ENCODE results near the gene LSAMP.

LSAMP gene

GRCh38 chr3:115975796-115976195 lies 469.5 kb downstream of the LSAMP start:
- no peak for DNase-seq (ENCODE audit: low read depth in 3 of 3, low spot score in 1 of 3)

DNA sequence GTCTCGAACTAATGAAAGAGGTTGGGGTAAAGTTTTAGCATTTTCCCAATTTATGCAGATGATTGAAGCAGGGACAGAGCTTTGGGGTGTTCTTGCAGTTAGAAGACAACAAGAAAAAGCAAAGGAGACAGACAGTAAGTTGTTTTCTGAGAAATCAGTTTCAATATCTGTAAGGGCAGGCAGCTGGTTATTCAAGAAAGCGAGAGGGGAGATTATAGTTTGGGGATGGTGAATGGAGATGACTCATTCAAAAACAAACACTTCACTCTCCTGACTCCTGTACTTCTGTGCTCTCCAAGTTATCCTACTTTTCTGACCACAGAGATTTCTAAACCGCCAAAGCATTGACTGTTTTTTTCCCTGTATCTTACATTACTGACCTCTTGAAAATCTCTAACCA lies 469.9 kb downstream of the LSAMP start:
- DNase-seq (ENCODE audit: low read depth in 3 of 3, low spot score in 1 of 3): no peak

GRCh38 chr3:115974940-115975339 lies 470.3 kb downstream of the LSAMP start:
- no peak for DNase-seq (ENCODE audit: low read depth in 3 of 3, low spot score in 1 of 3)

GRCh38 chr3:115968871-115969270 lies 476.4 kb downstream of the LSAMP start:
- DNase-seq (ENCODE audit: low read depth in 3 of 3, low spot score in 1 of 3): no peak

DNA sequence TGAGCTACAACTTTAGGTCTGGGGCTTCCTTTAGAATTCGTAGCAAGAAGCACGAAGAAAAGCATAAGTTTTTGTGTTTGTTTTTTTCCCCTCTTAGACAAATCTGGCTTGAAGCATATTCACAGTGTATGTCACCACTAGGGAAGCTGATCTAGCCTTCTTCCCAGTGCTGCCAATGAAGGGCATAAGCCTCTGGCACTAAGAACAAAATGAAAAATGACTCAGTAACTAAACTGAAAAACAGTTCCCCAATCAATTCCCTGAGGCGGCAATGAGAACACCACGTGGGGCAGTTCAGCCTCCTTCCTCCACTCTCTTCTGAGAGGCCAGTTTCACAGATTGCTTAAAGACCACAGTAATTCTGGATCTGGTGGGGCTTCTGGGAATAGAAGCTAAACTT lies 483.9 kb downstream of the LSAMP start:
- DNase-seq (ENCODE audit: low read depth in 3 of 3, low spot score in 1 of 3): no peak

GRCh38 chr3:115960799-115961198 lies 484.5 kb downstream of the LSAMP start:
- no peak for DNase-seq (ENCODE audit: low read depth in 3 of 3, low spot score in 1 of 3)

DNA sequence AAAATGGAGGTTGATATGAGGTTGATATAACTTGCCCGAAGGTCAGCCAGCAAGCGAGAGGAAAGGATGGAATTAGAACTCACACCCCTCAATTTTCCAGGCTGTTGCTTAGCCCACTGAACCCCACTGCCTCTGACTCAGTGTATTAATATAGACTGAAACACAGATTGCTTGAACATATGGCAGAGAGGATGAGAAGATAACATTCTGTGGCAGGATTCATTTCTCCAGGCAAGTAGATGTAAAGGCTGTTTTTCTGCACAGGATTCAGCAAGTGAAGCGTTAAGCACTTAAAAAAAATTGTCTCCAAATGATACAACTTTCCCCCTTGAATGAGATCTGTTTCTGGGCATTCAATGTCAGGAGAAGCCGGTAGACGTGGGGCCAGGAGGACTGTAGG lies 486.8 kb downstream of the LSAMP start:
- no peak for DNase-seq (ENCODE audit: low read depth in 3 of 3, low spot score in 1 of 3)

GRCh38 chr3:115947325-115947724 lies 498.0 kb downstream of the LSAMP start:
- DNase-seq (ENCODE audit: low read depth in 3 of 3, low spot score in 1 of 3): no peak

DNA sequence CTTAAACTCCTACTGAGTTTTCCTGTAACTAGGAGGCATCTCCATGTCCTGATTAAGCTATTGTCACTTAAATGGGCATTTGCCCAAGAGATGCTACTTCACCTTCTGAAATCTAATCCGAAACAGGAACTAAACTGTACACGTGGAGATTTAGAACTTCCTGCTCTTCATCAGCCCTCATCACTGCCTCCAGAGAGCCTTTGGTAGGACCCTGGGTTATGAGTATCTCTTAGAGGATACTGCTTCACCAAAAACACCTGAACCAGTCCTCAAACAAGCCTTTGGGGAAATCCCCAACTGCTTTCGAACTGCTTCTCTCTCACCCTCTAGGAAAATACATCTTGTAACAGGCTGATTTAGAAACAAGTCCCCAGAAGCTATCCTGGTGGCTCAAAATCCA lies 501.7 kb downstream of the LSAMP start:
- no peak for DNase-seq (ENCODE audit: low read depth in 3 of 3, low spot score in 1 of 3)

DNA sequence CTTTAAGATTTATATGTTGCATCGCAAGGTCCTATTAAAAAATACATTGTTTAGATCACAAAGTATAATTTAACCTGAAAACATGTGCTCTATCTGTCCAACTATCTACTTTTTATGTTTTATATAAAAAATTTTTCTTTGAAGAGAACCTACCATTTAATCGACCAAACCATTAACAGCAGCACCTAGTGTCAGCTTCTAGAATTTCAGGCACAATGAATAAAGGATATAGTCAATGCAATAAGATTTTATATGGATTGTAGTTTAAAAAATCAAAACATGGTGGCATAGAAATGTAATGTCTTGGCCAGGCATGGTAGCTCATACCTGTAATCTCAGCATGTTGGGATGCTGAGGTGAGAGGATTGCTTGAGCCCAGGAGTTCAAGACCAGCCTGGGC lies 508.2 kb downstream of the LSAMP start:
- no peak for DNase-seq (ENCODE audit: low read depth in 3 of 3, low spot score in 1 of 3)

DNA sequence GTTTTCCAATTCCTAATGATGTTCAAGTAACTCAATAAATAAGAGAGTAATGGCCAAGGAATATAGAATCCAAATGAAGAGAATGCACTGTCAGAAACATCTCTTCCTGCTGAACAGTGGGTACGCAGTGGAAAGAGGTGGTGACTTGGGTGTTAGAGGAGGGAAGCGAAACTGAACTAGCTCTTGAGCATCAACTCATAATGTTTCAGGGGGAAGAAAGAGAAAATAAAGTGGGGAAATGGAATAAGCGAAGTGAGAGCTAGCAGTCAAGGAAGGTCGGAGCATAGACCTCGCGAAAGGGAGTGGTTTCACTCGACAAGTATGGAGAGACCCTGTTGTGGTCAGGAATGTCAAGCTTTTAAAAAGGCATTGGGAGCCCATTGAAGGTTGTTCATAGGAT lies 512.5 kb downstream of the LSAMP start:
- DNase-seq (ENCODE audit: low read depth in 3 of 3, low spot score in 1 of 3): no peak

GRCh38 chr3:115931581-115931980 lies 513.7 kb downstream of the LSAMP start:
- no peak for DNase-seq (ENCODE audit: low read depth in 3 of 3, low spot score in 1 of 3)

DNA sequence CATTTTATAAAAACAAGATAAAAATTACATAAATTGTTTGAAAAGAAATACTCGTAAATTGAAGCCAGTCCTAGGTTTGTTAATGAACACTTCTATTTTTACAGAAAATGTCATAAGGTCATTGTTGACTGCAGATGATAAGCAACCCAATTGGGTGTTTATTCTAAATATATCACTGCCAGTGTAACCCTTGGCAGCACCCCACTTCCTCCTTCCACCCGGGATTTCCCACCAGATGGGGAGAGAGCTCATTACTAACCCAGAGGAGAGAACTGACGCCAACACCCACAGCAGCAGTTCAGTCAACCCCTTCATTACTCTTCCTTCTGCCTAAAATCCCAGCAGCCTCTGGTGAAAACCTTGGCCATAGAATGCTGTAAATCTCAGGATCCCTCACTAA lies 514.4 kb downstream of the LSAMP start:
- no peak for DNase-seq (ENCODE audit: low read depth in 3 of 3, low spot score in 1 of 3)

GRCh38 chr3:115930168-115930567 lies 515.1 kb downstream of the LSAMP start:
- no peak for DNase-seq (ENCODE audit: low read depth in 3 of 3, low spot score in 1 of 3)

GRCh38 chr3:115928376-115928775 lies 516.9 kb downstream of the LSAMP start:
- DNase-seq (ENCODE audit: low read depth in 3 of 3, low spot score in 1 of 3): no peak

DNA sequence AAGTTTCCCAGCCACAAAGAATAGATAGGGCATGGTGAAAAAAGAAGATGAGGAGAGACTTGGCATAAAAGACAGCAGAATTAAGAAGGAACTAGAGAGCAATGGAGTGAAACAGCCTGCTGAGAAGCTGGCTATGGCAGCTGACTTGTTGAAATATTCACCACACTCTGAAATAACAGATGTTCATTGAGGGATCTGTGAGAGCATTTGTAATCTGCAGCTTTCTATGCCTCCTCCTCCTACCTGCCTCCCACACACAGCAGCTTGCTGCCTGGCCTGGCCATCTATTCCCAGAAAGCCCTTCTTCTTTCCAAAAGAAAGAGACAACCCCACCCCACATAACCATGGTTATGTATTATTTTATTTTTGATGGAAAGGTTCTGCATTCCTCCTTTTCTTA lies 518.1 kb downstream of the LSAMP start:
- no peak for DNase-seq (ENCODE audit: low read depth in 3 of 3, low spot score in 1 of 3)

DNA sequence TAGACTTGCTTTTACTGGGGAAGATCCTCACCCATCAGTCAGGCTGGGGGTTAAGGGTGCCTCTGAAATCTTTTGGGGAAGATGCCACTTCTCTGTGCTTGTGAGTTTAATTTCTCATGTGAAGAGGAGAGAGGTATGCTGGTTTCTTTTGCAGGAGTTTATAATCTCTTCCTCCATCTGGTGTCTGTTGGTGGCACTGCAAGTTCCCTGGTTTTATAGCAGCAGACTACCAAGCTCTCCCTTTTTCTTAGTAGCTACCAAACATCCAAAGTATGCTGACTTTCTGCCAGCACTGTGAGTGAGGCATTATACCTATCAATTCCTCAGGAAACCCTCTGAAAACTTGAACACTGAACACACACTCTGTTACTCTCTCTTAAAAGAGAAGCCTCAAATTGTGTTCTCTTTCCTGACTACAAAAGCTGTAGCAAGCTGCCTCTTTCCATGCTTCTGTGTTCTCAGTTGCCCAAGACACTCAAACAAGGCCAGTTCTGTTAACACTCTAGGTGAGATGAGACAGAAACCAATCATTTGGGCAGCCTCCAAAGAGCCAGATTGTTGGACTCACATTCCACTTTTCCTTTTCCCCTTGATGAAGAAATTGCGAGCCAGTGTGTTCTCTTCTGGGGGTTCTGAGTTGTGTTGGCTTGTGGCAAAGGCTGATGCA lies 522.5 kb downstream of the LSAMP start:
- no peak for DNase-seq (ENCODE audit: low read depth in 3 of 3, low spot score in 1 of 3)

DNA sequence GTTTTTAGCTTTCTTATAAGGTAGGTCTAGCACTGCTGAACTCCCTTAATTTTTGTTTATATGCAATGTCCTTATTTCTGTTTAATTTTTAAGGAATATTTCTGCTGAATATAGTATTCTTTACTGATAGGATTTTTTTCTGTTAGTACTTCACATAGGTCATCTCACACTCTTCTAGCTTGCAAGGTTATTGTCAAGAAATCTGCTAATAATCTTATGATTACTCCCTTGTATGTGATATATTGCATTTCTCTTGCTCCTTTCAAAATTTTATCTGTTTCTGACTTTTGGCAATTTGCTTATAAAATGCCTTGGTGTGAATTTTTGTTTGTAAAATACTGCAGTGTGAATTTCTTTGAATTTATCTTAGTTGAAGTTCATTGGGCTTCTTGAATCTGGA lies 523.6 kb downstream of the LSAMP start:
- no peak for DNase-seq (ENCODE audit: low read depth in 3 of 3, low spot score in 1 of 3)

DNA sequence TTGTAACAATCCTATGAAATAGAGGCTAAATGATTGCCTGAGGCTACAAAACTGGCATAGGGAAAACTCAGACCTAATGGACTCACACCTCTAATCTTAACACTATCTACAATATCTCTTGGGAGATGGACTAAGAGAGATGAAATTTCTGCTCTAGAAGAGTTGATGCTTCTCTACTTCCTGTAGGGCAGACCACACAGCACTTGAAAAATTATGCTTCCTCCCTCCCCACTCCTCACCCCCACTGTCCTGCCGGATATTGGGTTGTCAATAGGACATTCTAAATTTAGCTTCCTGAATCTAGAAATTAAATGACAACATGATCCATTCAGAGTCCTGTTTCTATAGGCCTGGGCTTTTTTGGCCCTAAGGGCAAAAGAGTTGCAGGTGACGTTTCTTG lies 526.4 kb downstream of the LSAMP start:
- no peak for DNase-seq (ENCODE audit: low read depth in 3 of 3, low spot score in 1 of 3)

GRCh38 chr3:115916866-115917265 lies 528.4 kb downstream of the LSAMP start:
- DNase-seq (ENCODE audit: low read depth in 3 of 3, low spot score in 1 of 3): no peak

GRCh38 chr3:115915061-115915460 lies 530.2 kb downstream of the LSAMP start:
- DNase-seq (ENCODE audit: low read depth in 3 of 3, low spot score in 1 of 3): no peak

- DNase-seq (ENCODE audit: low read depth in 3 of 3, low spot score in 1 of 3): no peak
Measured at GRCh38 chr3:115913069-115913686, 532.1 kb downstream of the LSAMP start.

DNA sequence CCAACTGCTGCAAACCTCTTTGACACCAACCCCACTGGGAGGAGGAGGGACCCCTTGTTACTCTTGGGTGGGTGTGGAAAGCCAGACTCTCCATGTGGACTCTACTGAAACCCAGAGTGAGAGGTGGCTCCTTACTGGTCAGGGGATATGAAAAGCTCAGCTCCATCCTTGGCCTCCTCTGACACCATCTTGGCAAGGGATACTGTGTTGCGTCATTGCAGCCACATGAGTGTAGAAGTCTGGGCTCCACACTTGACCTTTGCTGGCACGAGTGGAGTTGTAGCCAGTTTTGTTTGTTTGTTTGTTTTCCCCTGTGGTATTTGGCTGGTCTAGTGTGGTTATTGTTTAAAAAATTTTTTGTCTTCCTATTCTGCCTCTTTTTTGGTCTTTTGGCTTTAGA lies 532.9 kb downstream of the LSAMP start:
- no peak for DNase-seq (ENCODE audit: low read depth in 3 of 3, low spot score in 1 of 3)
